Neural progenitor cell (in vitro differentiated cells): ENCODE results near the gene HMOX2.

Experiments used
- EZH2 ChIP-seq: fragments of 200-600 bp; sonication (generic); IDR thresholded peaks from 2 replicates; pipeline ENCODE4 v1.6.1; 2017; ENCODE audit warnings: antibody characterized with exemption, mild to moderate bottlenecking, moderate library complexity
- TF ChIP-seq, protein P1 (sequence below): fragments of 200-600 bp; sonication (generic); IDR thresholded peaks from 2 replicates; pipeline ENCODE4 v1.5.1; 2017; ENCODE audit warnings: antibody characterized with exemption, mild to moderate bottlenecking

DNA sequence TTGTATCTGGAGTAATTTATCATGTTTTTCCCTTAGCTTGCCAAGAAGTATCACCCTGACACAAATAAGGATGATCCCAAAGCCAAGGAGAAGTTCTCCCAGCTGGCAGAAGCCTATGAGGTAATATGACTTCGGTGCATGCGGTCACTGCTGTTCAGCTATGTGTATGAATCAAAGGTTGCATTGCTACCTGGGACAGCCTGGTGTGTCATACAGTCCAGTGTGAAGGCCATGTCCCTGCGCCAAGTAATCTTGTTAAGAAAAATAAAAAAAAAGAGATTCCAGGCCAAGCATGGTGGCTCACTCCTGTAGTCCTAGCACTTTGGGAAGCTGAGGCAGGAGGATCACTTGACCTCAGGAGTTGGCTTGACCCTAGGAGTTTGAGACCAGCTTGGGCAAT is 38.8 kb upstream of the HMOX2 start:
- TF ChIP-seq, protein P1, sequence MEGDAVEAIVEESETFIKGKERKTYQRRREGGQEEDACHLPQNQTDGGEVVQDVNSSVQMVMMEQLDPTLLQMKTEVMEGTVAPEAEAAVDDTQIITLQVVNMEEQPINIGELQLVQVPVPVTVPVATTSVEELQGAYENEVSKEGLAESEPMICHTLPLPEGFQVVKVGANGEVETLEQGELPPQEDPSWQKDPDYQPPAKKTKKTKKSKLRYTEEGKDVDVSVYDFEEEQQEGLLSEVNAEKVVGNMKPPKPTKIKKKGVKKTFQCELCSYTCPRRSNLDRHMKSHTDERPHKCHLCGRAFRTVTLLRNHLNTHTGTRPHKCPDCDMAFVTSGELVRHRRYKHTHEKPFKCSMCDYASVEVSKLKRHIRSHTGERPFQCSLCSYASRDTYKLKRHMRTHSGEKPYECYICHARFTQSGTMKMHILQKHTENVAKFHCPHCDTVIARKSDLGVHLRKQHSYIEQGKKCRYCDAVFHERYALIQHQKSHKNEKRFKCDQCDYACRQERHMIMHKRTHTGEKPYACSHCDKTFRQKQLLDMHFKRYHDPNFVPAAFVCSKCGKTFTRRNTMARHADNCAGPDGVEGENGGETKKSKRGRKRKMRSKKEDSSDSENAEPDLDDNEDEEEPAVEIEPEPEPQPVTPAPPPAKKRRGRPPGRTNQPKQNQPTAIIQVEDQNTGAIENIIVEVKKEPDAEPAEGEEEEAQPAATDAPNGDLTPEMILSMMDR = no peak
- TF ChIP-seq EZH2 = no peak
